Measurements from ENCODE around the gene FMN2. TPM values are rescaled to one million over a fixed set of nuclear protein-coding genes. Genes with fewer than 3 reads are reported as not detected.

Gene FMN2
- total RNA-seq, 1 experiment from 2014 or later, result 0.59 TPM

- Histone ChIP-seq H3K27me3 (ENCODE audit: insufficient read depth, low read length) (no peaks in the 10 kb centered on the region), H3K4me2 (ENCODE audit: insufficient read depth, insufficient read length, low read length) (no peak overlapping the region), H4K8ac (replicated peaks; ENCODE audit: insufficient read length, low read depth, low read length) (no peak overlapping the region), H3K4ac (ENCODE audit: low read depth, low read length) (no peak overlapping the region), H3K18ac (ENCODE audit: insufficient read length, low read depth, low read length) (no peak overlapping the region), H4K5ac (ENCODE audit: insufficient read length, low read depth, low read length) (no peak overlapping the region), H3K56ac (ENCODE audit: insufficient read length, low read depth, low read length) (no peak overlapping the region), H4K91ac (ENCODE audit: insufficient read length, low read depth, low read length) (no peak overlapping the region), H2BK12ac (ENCODE audit: insufficient read length, low read depth, low read length) (no peak overlapping the region), H2BK5ac (ENCODE audit: insufficient read length, low read length) (no peak overlapping the region), H3K9ac (ENCODE audit: extremely low read depth, insufficient read length, low read length) (no peak overlapping the region), H3K79me2 (ENCODE audit: insufficient read depth, low read length) (no peaks in the 10 kb centered on the region), H3K27ac (ENCODE audit: insufficient read length, low read depth, low read length) (no peak overlapping the region), H2AFZ (ENCODE audit: low read length) (no peak overlapping the region), H3K14ac (ENCODE audit: insufficient read depth, low read length) (no peak overlapping the region), H3K23ac (ENCODE audit: insufficient read length, low read depth, low read length) (no peak overlapping the region), H3K79me1 (ENCODE audit: insufficient read depth, low read depth, low read length, poor library complexity, severe bottlenecking) (no peaks in the 10 kb centered on the region), H3K4me1 (ENCODE audit: insufficient read depth, low read length) (no peaks in the 10 kb centered on the region), H3K9me3 (ENCODE audit: control insufficient read depth, low read depth, low read length) (no peaks in the 10 kb centered on the region), H2BK15ac (ENCODE audit: low read depth, low read length) (no peak overlapping the region), H2BK20ac (ENCODE audit: low read depth, low read length, poor library complexity, severe bottlenecking) (no peak overlapping the region), H4K20me1 (ENCODE audit: control insufficient read depth, insufficient read depth, insufficient read length) (no peaks in the 10 kb centered on the region), H2AK5ac (ENCODE audit: insufficient read length, low read length) (no peak overlapping the region), H3K23me2 (ENCODE audit: insufficient read length, low read depth, low read length, poor library complexity, severe bottlenecking) (no peaks in the 10 kb centered on the region), H2BK120ac (ENCODE audit: low read depth, low read length, poor library complexity, severe bottlenecking) (no peak overlapping the region), H3T11ph (ENCODE audit: low read length) (no peak overlapping the region)
- Mint-ChIP-seq H3K4me1 (no peaks in the 10 kb centered on the region), H3K27ac (no peak overlapping the region; a peak in 1 of 7 replicates), H3K4me3 (no peak overlapping the region), H3K9me3 (no peaks in the 10 kb centered on the region), H3K27me3 (ENCODE audit: low read depth) (no peaks in the 10 kb centered on the region), H3K36me3 (ENCODE audit: insufficient read depth in 1 of 3, low read depth in 3 of 3) (no peaks in the 10 kb centered on the region)
- no peak for TF ChIP-seq CTCF (conservative IDR thresholded peaks at IDR 0.05)
- DNase-seq, result no peak
- WGBS (ENCODE audit: extremely low coverage, insufficient read length, low lambda C conversion rate), result no CpG with 5 or more reads among the region's 4 CpGs
Observed at GRCh38 chr1:240415532-240415931, 323.8 kb downstream of the FMN2 start.
